Uterus (tissue), 4 donors: ENCODE data around the gene RPRD1B. TPM values are rescaled to one million over a fixed set of nuclear protein-coding genes. Genes with fewer than 3 reads are reported as not detected.
"Not testable (repeated sequence)": the region's sequence is repeated elsewhere in the genome, so short reads cannot be mapped to it uniquely, and the experiment has no call there.

Experiments used
- DNase-seq, 2 donors: peaks; one replicate each; pipeline ENCODE4 v3.0.0-alpha.2; 2019 to 2020
- H3K27ac ChIP-seq, 2 donors: fragments of 200-600 bp; sonication (generic); 1 replicate in 1 of 2; 2 replicates in 1 of 2; pipeline ENCODE4 v1.5.1; 2016 to 2018
- H3K27me3 ChIP-seq, 2 donors: fragments of 200-600 bp; sonication (generic); one replicate each; pipeline ENCODE4 v1.5.1; 2018 to 2019; ENCODE audit warnings: control low read depth in 1 of 2
- H3K36me3 ChIP-seq, 2 donors: fragments of 200-600 bp; sonication (generic); one replicate each; pipeline ENCODE4 v1.5.1; 2019; ENCODE audit warnings: control low read depth in 1 of 2
- H3K4me1 ChIP-seq, 2 donors: fragments of 200-600 bp; sonication (generic); one replicate each; pipeline ENCODE4 v1.5.1; 2018 to 2019; ENCODE audit warnings: control low read depth in 1 of 2
- H3K4me3 ChIP-seq, 2 donors: fragments of 200-600 bp; sonication (generic); 1 replicate in 1 of 2; 2 replicates in 1 of 2; pipeline ENCODE4 v1.5.1; 2018 to 2019; ENCODE audit warnings: mild to moderate bottlenecking in 1 of 2
- H3K9me3 ChIP-seq, 2 donors: fragments of 200-600 bp; sonication (generic); one replicate each; pipeline ENCODE4 v1.5.1; 2019; ENCODE audit warnings: control low read depth in 1 of 2
- CTCF ChIP-seq, 4 experiments: fragments of 200-600 bp in 2 of 4; fragments of 450-650 bp in 2 of 4; sonication (generic) in 2 of 4; IDR thresholded peaks; one replicate each; pipeline ENCODE4 v1.5.1; 2016 to 2019; ENCODE audit warnings: antibody characterized with exemption in 4 of 4, mild to moderate bottlenecking in 2 of 4, moderate library complexity in 1 of 4
- POLR2A ChIP-seq, 2 donors: fragments of 450-650 bp; IDR thresholded peaks; one replicate each; pipeline ENCODE4 v1.6.1; 2016; ENCODE audit warnings: antibody characterized with exemption in 2 of 2, mild to moderate bottlenecking in 1 of 2, moderate library complexity in 1 of 2
- intact Hi-C: fragments of 100-400 bp; cut with DNase I; formaldehyde crosslinking; loops from one replicate; pipeline ENCODE4 v1.15.1; 2023; ENCODE audit warnings: low total_unique reads
- total RNA-seq, 4 donors: library from RNA; depleted of rRNA in 3 of 4; stranded (reverse); fragments of >200 nt in 3 of 4; gene quantifications; one replicate each; pipeline versions ENCODE4 v1.1.0 to v1.2.4, GENCODE V29; 2014 to 2023
- donor health status: DM: yes; HTN: yes; CAD: no.

Gene RPRD1B
- total RNA-seq, 4 donors from 2014 or later: 7.9 to 71.3 (median 26.1) TPM

GRCh38 chr20:38002422-38002821, 31.1 kb upstream of the RPRD1B start:
- H3K27ac ChIP-seq: no peak overlapping the region
- H3K9me3 ChIP-seq: no peaks in the 10 kb centered on the region
- H3K27me3 ChIP-seq: no peaks in the 10 kb centered on the region
- H3K36me3 ChIP-seq: no peaks in the 10 kb centered on the region
- no peak overlapping the region for H3K4me3 ChIP-seq
- TF ChIP-seq POLR2A (IDR thresholded peaks at IDR 0.05): no peak
- intact Hi-C loops: no loop called here
- H3K4me1 ChIP-seq: no peaks in the 10 kb centered on the region
- no peak for DNase-seq

DNA sequence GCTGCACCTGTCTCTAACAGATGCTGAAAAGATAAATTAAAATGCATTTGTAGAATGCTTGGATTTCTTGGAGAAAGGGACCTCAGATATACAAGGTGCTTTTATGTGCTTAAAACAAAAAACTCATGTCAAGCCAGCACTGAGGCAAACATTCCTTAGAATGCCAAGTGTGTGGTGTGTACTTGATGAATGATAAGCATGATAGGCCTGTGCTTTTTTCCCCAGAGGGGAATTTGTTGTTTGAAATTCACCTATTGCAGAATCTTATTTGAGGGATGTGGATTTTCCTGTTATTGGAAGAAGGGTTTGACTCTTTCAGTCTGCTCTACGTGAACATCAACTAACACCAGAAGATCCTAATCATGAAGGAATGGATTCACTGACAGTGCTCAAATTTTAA, 29.1 kb upstream of the RPRD1B start:
- Histone ChIP-seq H3K36me3 (no peaks in the 10 kb centered on the region), H3K27ac (no peak overlapping the region)

GRCh38 chr20:38005903-38006302, 27.6 kb upstream of the RPRD1B start:
- Histone ChIP-seq H3K4me1 (no peaks in the 10 kb centered on the region), H3K27ac (no peak overlapping the region), H3K27me3 (no peaks in the 10 kb centered on the region), H3K36me3 (no peaks in the 10 kb centered on the region), H3K9me3 (no peaks in the 10 kb centered on the region), H3K4me3 (no peak overlapping the region)
- intact Hi-C loops: no loop called here
- DNase-seq: no peak
- TF ChIP-seq POLR2A (IDR thresholded peaks at IDR 0.05) (no peak), CTCF (IDR thresholded peaks at IDR 0.05) (no peak)

More for the DNA sequence above, 29.1 kb upstream of the RPRD1B start:
- no peak for DNase-seq
- no peaks in the 10 kb centered on the region for H3K27me3 ChIP-seq
- no peaks in the 10 kb centered on the region for H3K4me1 ChIP-seq
- H3K4me3 ChIP-seq: no peak overlapping the region
- intact Hi-C loops: no loop called here
- no peaks in the 10 kb centered on the region for H3K9me3 ChIP-seq
- TF ChIP-seq POLR2A (IDR thresholded peaks at IDR 0.05): no peak
- no peak for TF ChIP-seq CTCF (IDR thresholded peaks at IDR 0.05)

GRCh38 chr20:38007526-38007925, 26.0 kb upstream of the RPRD1B start:
- no peaks in the 10 kb centered on the region for H3K9me3 ChIP-seq
- intact Hi-C loops: no loop called here
- no peaks in the 10 kb centered on the region for H3K4me1 ChIP-seq
- no peak overlapping the region for H3K4me3 ChIP-seq
- no peak for TF ChIP-seq POLR2A (IDR thresholded peaks at IDR 0.05)
- TF ChIP-seq CTCF (IDR thresholded peaks at IDR 0.05): no peak
- no peaks in the 10 kb centered on the region for H3K36me3 ChIP-seq
- DNase-seq: no peak
- H3K27ac ChIP-seq: no peak overlapping the region
- H3K27me3 ChIP-seq: no peaks in the 10 kb centered on the region

DNA sequence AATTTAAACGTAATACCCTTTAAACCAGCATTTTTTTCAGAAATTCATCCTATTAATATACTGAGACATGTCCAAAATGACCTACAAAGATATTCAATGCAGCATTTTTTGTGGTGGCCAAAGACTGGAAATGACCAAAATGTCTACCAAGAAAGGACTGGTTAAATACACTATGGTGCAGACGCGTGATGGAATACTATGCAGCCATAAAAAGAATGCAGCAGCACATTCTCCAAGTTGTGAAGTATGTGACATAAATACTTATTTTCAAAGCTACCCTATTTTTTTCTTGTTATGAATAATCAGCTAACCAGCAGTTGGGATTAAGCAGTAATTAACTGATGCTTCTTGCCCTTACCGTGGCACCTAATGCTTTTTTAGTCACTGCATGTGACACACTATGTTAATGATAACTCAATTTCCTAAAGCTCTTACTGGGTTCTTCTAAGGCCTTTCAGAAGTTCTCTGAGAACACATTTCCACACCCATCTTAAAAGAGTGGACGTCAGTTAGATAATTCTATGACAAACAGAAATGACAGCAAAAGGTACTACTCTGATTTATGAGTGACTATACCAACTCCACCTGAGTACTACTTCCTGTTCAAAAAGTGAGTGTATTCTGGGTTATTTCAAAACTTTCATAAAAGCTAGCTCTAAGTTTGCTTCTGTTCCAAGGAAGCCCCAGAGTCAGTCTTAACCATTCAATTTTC, 25.2 kb upstream of the RPRD1B start:
- H3K4me1 ChIP-seq: no peaks in the 10 kb centered on the region
- no peaks in the 10 kb centered on the region for H3K9me3 ChIP-seq
- no peak for DNase-seq
- H3K27ac ChIP-seq: no peak overlapping the region
- H3K27me3 ChIP-seq: no peaks in the 10 kb centered on the region
- H3K4me3 ChIP-seq: no peak overlapping the region
- no peak for TF ChIP-seq CTCF (IDR thresholded peaks at IDR 0.05)
- TF ChIP-seq POLR2A (IDR thresholded peaks at IDR 0.05): no peak
- H3K36me3 ChIP-seq: no peaks in the 10 kb centered on the region
- intact Hi-C loops: no loop called here

DNA sequence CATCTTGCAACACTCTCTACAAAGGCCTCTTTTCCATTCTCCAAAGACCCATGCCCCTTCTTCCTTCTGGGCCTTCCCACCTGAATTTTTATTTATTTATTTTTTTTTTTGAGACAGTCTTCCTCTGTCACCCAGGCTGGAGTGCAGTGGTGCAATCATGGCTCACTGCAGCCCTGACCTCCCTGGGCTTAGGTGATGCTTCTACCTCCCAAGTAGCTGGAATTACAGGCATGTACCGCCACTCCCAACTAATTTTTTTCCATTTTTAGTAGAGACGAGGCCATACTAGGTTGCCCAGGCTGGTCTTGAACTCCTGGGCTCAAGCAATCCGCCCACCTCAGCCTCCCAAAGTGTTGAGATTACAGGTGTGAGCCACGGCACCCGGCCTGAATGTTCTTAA, 24.1 kb upstream of the RPRD1B start:
- H3K9me3 ChIP-seq, intact Hi-C loops, H3K36me3 ChIP-seq, H3K4me1 ChIP-seq, H3K4me3 ChIP-seq, H3K27ac ChIP-seq, H3K27me3 ChIP-seq, DNase-seq: not testable (repeated sequence)
